SU-DHL-6 (cell line): Measurements from ENCODE around the gene MAPT.
"Not testable (repeated sequence)": the region's sequence is repeated elsewhere in the genome, so short reads cannot be mapped to it uniquely, and the experiment has no call there.

Source experiments
- H2AFZ ChIP-seq: fragments of 200-600 bp; sonication (generic); 2 replicates; pipeline ENCODE4 v1.6.1; 2014; ENCODE audit warnings: low read depth, mild to moderate bottlenecking, moderate library complexity, mixed read lengths, antibody characterized with exemption, low read length; ENCODE audit not compliant: severe bottlenecking
- H3F3A ChIP-seq: fragments of 200-600 bp; shearing (Covaris generic); 2 replicates; pipeline ENCODE4 v1.6.0; 2016; ENCODE audit warnings: antibody characterized with exemption, mild to moderate bottlenecking; ENCODE audit not compliant: insufficient read depth
- H3K27ac ChIP-seq: fragments of 200-600 bp; sonication (generic); 2 replicates; pipeline ENCODE4 v1.5.1; 2016; ENCODE audit warnings: low read depth, mild to moderate bottlenecking, low read length, moderate library complexity, mixed read lengths
- H3K27me3 ChIP-seq: fragments of 200-600 bp; sonication (generic), shearing (Covaris generic); 2 replicates; pipeline ENCODE4 v1.6.0; 2014; ENCODE audit warnings: mild to moderate bottlenecking, low read length
- H3K36me3 ChIP-seq: fragments of 200-600 bp; sonication (generic); 2 replicates; pipeline ENCODE4 v1.6.1; 2014; ENCODE audit warnings: mild to moderate bottlenecking, low read length, mixed read lengths
- H3K4me2 ChIP-seq: fragments of 300-600, 200-600 bp; shearing (Covaris generic), sonication (generic); 2 replicates; pipeline ENCODE4 v1.6.0; 2014; ENCODE audit warnings: low read length, low read depth, mild to moderate bottlenecking; ENCODE audit not compliant: poor library complexity, severe bottlenecking
- H3K4me3 ChIP-seq: fragments of 200-600 bp; sonication (generic); 2 replicates; pipeline ENCODE4 v1.5.1; 2014; ENCODE audit warnings: antibody characterized with exemption, low read length, mild to moderate bottlenecking, mixed read lengths; ENCODE audit not compliant: insufficient read depth, poor library complexity, severe bottlenecking
- H3K79me2 ChIP-seq: fragments of 200-600 bp; sonication (generic); 2 replicates; pipeline ENCODE4 v1.6.1; 2014; ENCODE audit warnings: mild to moderate bottlenecking, low read length, moderate library complexity; ENCODE audit not compliant: insufficient read depth
- H3K9ac ChIP-seq: fragments of 200-600 bp; sonication (generic); 2 replicates; pipeline ENCODE4 v1.7.0; 2014; ENCODE audit warnings: mild to moderate bottlenecking, low read length
- H3K9me2 ChIP-seq: fragments of 200-600 bp; sonication (generic); replicated peaks from 2 replicates; pipeline ENCODE4 v1.6.1; 2014; ENCODE audit warnings: low read length; ENCODE audit not compliant: insufficient read depth
- H3K9me3 ChIP-seq: fragments of 200-600 bp; sonication (generic); 2 replicates; pipeline ENCODE4 v1.6.1; 2014; ENCODE audit warnings: low read length, mixed read lengths; ENCODE audit not compliant: insufficient read depth
- H4K20me1 ChIP-seq: fragments of 200-600 bp; sonication (generic); 2 replicates; pipeline ENCODE4 v1.6.1; 2014; ENCODE audit warnings: low read depth, mild to moderate bottlenecking, antibody characterized with exemption, low read length, moderate library complexity, mixed read lengths
- EZH2phosphoT487 ChIP-seq: fragments of 200-600 bp; sonication (generic), shearing (Covaris generic); conservative IDR thresholded peaks from 2 replicates; pipeline ENCODE4 v1.6.1; 2018; ENCODE audit warnings: mild to moderate bottlenecking, antibody characterized with exemption, low read length, moderate library complexity, mixed read lengths
- TF ChIP-seq, protein P1 (sequence below): fragments of 200-600 bp; sonication (generic); IDR thresholded peaks from one replicate; pipeline ENCODE4 v1.5.1; 2017; ENCODE audit warnings: antibody characterized with exemption, mild to moderate bottlenecking, low read length, moderate library complexity; ENCODE audit not compliant: insufficient read depth, poor library complexity, severe bottlenecking

MAPT gene

GRCh38 chr17:46020023-46020761 is 125.8 kb downstream of the MAPT start:
- Histone ChIP-seq H3F3A (no peaks in the 10 kb centered on the region), H3K9me3 (no peaks in the 10 kb centered on the region), H4K20me1 (no peaks in the 10 kb centered on the region), H2AFZ (no peak overlapping the region), H3K27me3 (no peaks in the 10 kb centered on the region), H3K27ac (no peak overlapping the region), H3K4me3 (no peak overlapping the region), H3K9ac (no peak overlapping the region), H3K9me2 (no peaks in the 10 kb centered on the region), H3K79me2 (no peaks in the 10 kb centered on the region), H3K36me3 (no peaks in the 10 kb centered on the region), H3K4me2 (no peak overlapping the region)
- no peak for TF ChIP-seq EZH2phosphoT487
- TF ChIP-seq, protein P1, sequence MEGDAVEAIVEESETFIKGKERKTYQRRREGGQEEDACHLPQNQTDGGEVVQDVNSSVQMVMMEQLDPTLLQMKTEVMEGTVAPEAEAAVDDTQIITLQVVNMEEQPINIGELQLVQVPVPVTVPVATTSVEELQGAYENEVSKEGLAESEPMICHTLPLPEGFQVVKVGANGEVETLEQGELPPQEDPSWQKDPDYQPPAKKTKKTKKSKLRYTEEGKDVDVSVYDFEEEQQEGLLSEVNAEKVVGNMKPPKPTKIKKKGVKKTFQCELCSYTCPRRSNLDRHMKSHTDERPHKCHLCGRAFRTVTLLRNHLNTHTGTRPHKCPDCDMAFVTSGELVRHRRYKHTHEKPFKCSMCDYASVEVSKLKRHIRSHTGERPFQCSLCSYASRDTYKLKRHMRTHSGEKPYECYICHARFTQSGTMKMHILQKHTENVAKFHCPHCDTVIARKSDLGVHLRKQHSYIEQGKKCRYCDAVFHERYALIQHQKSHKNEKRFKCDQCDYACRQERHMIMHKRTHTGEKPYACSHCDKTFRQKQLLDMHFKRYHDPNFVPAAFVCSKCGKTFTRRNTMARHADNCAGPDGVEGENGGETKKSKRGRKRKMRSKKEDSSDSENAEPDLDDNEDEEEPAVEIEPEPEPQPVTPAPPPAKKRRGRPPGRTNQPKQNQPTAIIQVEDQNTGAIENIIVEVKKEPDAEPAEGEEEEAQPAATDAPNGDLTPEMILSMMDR = no peak

DNA sequence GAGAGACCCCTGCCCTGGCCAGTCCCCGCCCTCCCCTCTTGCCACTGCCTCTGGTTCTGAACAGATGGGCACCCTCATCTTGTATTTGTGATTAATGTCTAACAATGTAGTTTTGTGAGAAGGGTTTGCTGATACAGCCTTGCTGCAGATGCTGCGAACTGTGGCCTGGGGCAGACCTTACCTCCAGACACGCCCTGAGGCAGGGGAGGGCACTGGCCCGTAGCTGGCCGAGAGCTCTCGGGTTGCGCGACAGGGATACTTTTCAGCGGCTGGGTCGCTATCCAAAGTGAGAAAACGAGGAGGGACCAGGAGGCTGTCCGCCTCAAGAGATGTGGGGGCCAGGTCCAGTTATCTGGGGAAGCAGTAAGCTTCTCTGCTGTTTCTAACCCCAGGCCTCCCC is 126.6 kb downstream of the MAPT start:
- H3K4me2 ChIP-seq = no peak overlapping the region
- H3K9me2 ChIP-seq = no peaks in the 10 kb centered on the region
- no peaks in the 10 kb centered on the region for H3F3A ChIP-seq
- H4K20me1 ChIP-seq = no peaks in the 10 kb centered on the region
- H3K9me3 ChIP-seq = no peaks in the 10 kb centered on the region
- no peaks in the 10 kb centered on the region for H3K27me3 ChIP-seq
- H3K4me3 ChIP-seq = no peak overlapping the region
- no peaks in the 10 kb centered on the region for H3K79me2 ChIP-seq
- TF ChIP-seq, protein P1 = no peak
- TF ChIP-seq EZH2phosphoT487 = no peak
- no peak overlapping the region for H3K9ac ChIP-seq
- no peak overlapping the region for H2AFZ ChIP-seq
- H3K36me3 ChIP-seq = no peaks in the 10 kb centered on the region
- no peak overlapping the region for H3K27ac ChIP-seq

DNA sequence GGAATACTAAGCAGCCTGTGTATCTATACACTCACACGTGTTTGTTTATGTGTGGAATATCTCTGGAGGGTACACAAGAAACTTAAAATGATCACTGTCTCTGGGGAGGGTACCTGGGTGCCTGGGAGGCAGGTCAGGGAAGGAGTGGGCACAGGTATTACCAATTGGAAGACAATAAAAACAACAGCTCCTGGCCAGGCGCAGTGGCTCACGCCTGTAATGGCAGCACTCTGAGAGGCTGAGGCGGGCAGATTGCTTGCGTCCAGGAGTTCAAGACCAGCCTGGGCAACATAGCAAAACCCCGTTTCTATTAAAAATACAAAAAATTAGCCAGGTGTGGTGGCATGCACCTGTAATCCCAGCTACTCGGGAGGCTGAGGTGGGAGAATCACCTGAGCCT is 129.0 kb downstream of the MAPT start:
- not testable (repeated sequence) for H3K27ac ChIP-seq, H3K9me2 ChIP-seq

DNA sequence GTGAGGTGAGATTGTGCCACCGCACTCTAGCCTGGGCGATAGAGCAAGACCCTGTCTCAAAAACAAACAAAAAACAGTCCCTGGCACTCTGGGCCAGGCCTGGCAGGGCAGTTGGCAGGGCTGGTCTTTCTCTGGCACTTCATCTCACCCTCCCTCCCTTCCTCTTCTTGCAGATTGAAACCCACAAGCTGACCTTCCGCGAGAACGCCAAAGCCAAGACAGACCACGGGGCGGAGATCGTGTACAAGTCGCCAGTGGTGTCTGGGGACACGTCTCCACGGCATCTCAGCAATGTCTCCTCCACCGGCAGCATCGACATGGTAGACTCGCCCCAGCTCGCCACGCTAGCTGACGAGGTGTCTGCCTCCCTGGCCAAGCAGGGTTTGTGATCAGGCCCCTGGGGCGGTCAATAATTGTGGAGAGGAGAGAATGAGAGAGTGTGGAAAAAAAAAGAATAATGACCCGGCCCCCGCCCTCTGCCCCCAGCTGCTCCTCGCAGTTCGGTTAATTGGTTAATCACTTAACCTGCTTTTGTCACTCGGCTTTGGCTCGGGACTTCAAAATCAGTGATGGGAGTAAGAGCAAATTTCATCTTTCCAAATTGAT is 129.5 kb downstream of the MAPT start:
- Histone ChIP-seq H3K4me3 (no peak overlapping the region), H3F3A (no peaks in the 10 kb centered on the region), H3K79me2 (no peaks in the 10 kb centered on the region), H4K20me1 (no peaks in the 10 kb centered on the region), H2AFZ (no peak overlapping the region), H3K9ac (no peak overlapping the region), H3K9me2 (no peaks in the 10 kb centered on the region), H3K27ac (no peak overlapping the region), H3K9me3 (no peaks in the 10 kb centered on the region), H3K36me3 (no peaks in the 10 kb centered on the region), H3K4me2 (no peak overlapping the region), H3K27me3 (no peaks in the 10 kb centered on the region)
- TF ChIP-seq EZH2phosphoT487 = no peak
- TF ChIP-seq, protein P1 = no peak

More for the DNA sequence above, 129.0 kb downstream of the MAPT start:
- not testable (repeated sequence) for H3K36me3 ChIP-seq, H3K79me2 ChIP-seq, H3K4me3 ChIP-seq, H4K20me1 ChIP-seq, H3K27me3 ChIP-seq, H3K9me3 ChIP-seq, H3F3A ChIP-seq, H2AFZ ChIP-seq, H3K9ac ChIP-seq, H3K4me2 ChIP-seq
